A673 (cell line): Measurements from ENCODE around the gene PCDH10. TPM values are rescaled to one million over a fixed set of nuclear protein-coding genes. Genes with fewer than 3 reads are reported as not detected.

Source experiments
- BruUV-seq: library from RNA; stranded (reverse); fragments of 400-500 nt; replicated peaks from 2 replicates; lab custom pipeline; 2021; lab: Mats Ljungman, UMichigan
- CTCF ChIA-PET: fragments of 300-600 bp; sonication (Branson Sonifier 250); formaldehyde crosslinking; loops from one replicate; lab custom pipeline; 2022; ENCODE audit warnings: antibody characterized with exemption; lab: Charles Lee
- POLR2A ChIA-PET: fragments of 300-600 bp; sonication (Branson Sonifier 250); formaldehyde crosslinking; loops from one replicate; lab custom pipeline; 2022; ENCODE audit warnings: antibody characterized with exemption; ENCODE audit not compliant: low non-redundant PET; lab: Charles Lee
- DNase-seq: peaks from one replicate; pipeline ENCODE4 v3.0.0-alpha.2; 2015; ENCODE audit warnings: low spot score
- H3K27ac ChIP-seq: fragments of 200-600 bp; sonication (generic); 2 replicates; pipeline ENCODE4 v1.5.1; 2016; ENCODE audit warnings: mixed run types, low read depth, mild to moderate bottlenecking, mixed read lengths, antibody characterized with exemption, low read length; ENCODE audit not compliant: poor library complexity, severe bottlenecking
- H3K27me3 ChIP-seq: fragments of 200-600 bp; sonication (generic); replicated peaks from 2 replicates; pipeline ENCODE4 v1.6.1; 2017; ENCODE audit warnings: mixed run types, low read depth, mild to moderate bottlenecking, mixed read lengths, antibody characterized with exemption, low read length; ENCODE audit not compliant: insufficient read depth, poor library complexity
- H3K36me3 ChIP-seq: fragments of 200-600 bp; sonication (generic); 2 replicates; pipeline ENCODE4 v1.6.1; 2016; ENCODE audit warnings: mixed run types, mild to moderate bottlenecking, mixed read lengths, antibody characterized with exemption, low read length; ENCODE audit not compliant: insufficient read depth, poor library complexity, severe bottlenecking
- H3K4me1 ChIP-seq: fragments of 200-600 bp; sonication (generic); 2 replicates; pipeline ENCODE4 v1.6.1; 2017; ENCODE audit warnings: mixed run types, mild to moderate bottlenecking, mixed read lengths, antibody characterized with exemption, low read length; ENCODE audit not compliant: insufficient read depth, poor library complexity, severe bottlenecking
- H3K4me3 ChIP-seq: fragments of 200-600 bp; sonication (generic); 2 replicates; pipeline ENCODE4 v1.5.1; 2016; ENCODE audit warnings: low read depth, mixed run types, mild to moderate bottlenecking, mixed read lengths, low read length; ENCODE audit not compliant: poor library complexity, severe bottlenecking
- H3K9me3 ChIP-seq: fragments of 200-600 bp; sonication (generic); 2 replicates; pipeline ENCODE4 v1.6.1; 2016; ENCODE audit warnings: mixed run types, low read depth, mild to moderate bottlenecking, mixed read lengths, antibody characterized with exemption, low read length; ENCODE audit not compliant: poor library complexity, severe bottlenecking
- CTCF ChIP-seq: fragments of 300-800, 200-600 bp; sonication (generic); conservative IDR thresholded peaks from 2 replicates; pipeline ENCODE4 v1.5.1; 2017; ENCODE audit warnings: low read depth, mild to moderate bottlenecking, antibody characterized with exemption, low read length, moderate library complexity, mixed read lengths
- EZH2 ChIP-seq: fragments of 200-600 bp; sonication (generic); IDR thresholded peaks from 2 replicates; pipeline ENCODE4 v1.6.1; 2017; ENCODE audit warnings: borderline replicate concordance, low read depth, mild to moderate bottlenecking, mixed read lengths, antibody characterized with exemption, low read length; ENCODE audit not compliant: poor library complexity, severe bottlenecking
- intact Hi-C: fragments of 100-400 bp; cut with micrococcal nuclease; formaldehyde crosslinking; loops from one replicate; pipeline ENCODE4 v1.10.0; 2022; ENCODE audit not compliant: unreplicated experiment
- total RNA-seq: library from RNA; stranded (reverse); gene quantifications from 2 replicates; pipeline ENCODE4 v1.2.3, GENCODE V29; 2021

PCDH10 gene
- total RNA-seq, 1 experiment from 2014 or later: 40.6 TPM

DNA sequence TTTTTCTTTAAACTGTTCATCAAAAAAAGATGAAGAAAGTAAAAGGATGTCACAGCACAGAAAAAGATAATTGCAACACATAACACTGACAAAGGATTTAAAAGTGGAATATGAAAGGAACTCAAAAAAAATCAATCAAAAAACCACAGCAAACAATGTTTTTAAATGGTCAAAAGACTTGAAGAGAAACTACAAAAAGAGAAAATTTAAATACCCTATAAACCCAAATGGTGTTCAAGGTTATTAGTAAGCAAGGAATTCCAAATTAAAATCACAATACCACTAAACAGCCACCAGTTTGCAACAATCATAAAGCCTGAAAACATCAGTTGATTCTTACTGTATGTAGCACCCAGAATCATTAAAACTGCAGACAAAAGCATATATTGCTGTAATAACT lies 36.5 kb upstream of the PCDH10 start:
- no peak for DNase-seq
- Histone ChIP-seq H3K4me1 (no peaks in the 10 kb centered on the region), H3K27ac (no peak overlapping the region), H3K36me3 (no peaks in the 10 kb centered on the region), H3K4me3 (no peak overlapping the region), H3K9me3 (no peaks in the 10 kb centered on the region), H3K27me3 (no peaks in the 10 kb centered on the region)
- BruUV-seq: no TSS peak
- ChIA-PET CTCF (no interaction called here), POLR2A (no interaction called here)
- no peak for TF ChIP-seq EZH2
- TF ChIP-seq CTCF: no peak
- intact Hi-C loops: no loop called here

DNA sequence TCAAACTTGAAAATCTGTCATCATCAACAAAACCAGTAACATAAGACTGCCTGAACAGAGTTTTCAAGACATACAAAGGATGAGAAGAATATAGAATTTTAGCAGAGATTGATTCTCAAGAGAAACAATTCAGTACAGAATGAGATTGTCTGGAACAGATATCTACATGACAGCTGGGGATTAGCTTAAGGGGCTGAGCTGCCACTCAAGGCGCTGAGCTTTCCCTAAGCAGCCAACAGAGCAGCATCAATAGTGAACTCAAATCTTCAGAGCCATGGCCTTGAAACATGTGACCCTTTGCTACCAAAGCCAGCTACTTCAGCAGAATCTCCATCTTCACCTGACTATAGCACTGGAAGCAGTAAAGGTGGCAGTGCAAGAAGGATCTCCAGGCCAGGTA lies 24.3 kb upstream of the PCDH10 start:
- POLR2A ChIA-PET: no interaction called here

DNA sequence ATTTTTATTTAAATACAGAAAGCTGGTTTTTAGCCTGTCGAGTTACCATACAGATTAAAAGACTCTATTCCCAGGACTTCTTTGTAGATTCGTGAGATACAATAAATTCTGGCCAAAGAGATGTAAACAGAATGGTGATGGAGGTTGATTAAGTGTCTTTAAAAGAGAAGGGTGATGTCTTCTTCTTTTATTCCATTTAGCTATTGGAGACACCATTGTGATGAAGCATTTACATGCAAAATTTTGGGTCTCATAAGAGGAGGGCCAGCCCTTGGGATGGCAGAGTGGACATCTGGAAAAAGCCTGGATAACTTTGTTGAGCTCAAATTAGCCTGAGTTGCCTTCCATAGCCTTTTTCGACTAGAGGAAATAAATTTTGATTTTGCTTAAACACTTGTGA lies 21.6 kb upstream of the PCDH10 start:
- TF ChIP-seq EZH2 (no peak), CTCF (no peak)
- no peak overlapping the region for H3K4me3 ChIP-seq
- no peaks in the 10 kb centered on the region for H3K27me3 ChIP-seq
- ChIA-PET POLR2A (no interaction called here), CTCF (no interaction called here)
- no peaks in the 10 kb centered on the region for H3K36me3 ChIP-seq
- no peak for DNase-seq
- H3K27ac ChIP-seq: no peak overlapping the region
- no peaks in the 10 kb centered on the region for H3K9me3 ChIP-seq
- no peaks in the 10 kb centered on the region for H3K4me1 ChIP-seq
- intact Hi-C loops: no loop called here
- no TSS peak for BruUV-seq

More for the DNA sequence above, 24.3 kb upstream of the PCDH10 start:
- Histone ChIP-seq H3K9me3 (no peaks in the 10 kb centered on the region), H3K27ac (no peak overlapping the region), H3K4me3 (no peak overlapping the region), H3K36me3 (no peaks in the 10 kb centered on the region), H3K4me1 (no peaks in the 10 kb centered on the region), H3K27me3 (no peaks in the 10 kb centered on the region)
- CTCF ChIA-PET: no interaction called here
- TF ChIP-seq EZH2 (no peak), CTCF (no peak)
- no peak for DNase-seq
- intact Hi-C loops: no loop called here
- no TSS peak for BruUV-seq
